Nephron progenitor cell (in vitro differentiated cells): ENCODE measurements around the gene PCA3.

Experiments
- DNase-seq: peaks from one replicate; pipeline ENCODE4 v3.0.0; 2021
- H3K27ac Mint-ChIP-seq: 2 replicates; pipeline ENCODE4 v1.8.0; 2021; ENCODE audit warnings: mild to moderate bottlenecking, moderate library complexity, mixed read lengths
- H3K27me3 Mint-ChIP-seq: 2 replicates; pipeline ENCODE4 v1.8.0; 2021; ENCODE audit warnings: mild to moderate bottlenecking, low read depth, mixed read lengths; ENCODE audit not compliant: poor library complexity
- H3K36me3 Mint-ChIP-seq: 2 replicates; pipeline ENCODE4 v1.8.0; 2021; ENCODE audit warnings: low read depth, mixed read lengths
- H3K4me1 Mint-ChIP-seq: 2 replicates; pipeline ENCODE4 v1.8.0; 2021; ENCODE audit warnings: mixed read lengths
- H3K4me3 Mint-ChIP-seq: 2 replicates; pipeline ENCODE4 v1.8.0; 2021; ENCODE audit warnings: mild to moderate bottlenecking, moderate library complexity, mixed read lengths
- H3K9me3 Mint-ChIP-seq: 2 replicates; pipeline ENCODE4 v1.8.0; 2021; ENCODE audit warnings: mild to moderate bottlenecking, moderate library complexity, mixed read lengths
- TF ChIP-seq, protein P1 (sequence below): fragments of 200-600 bp; sonication (generic); IDR thresholded peaks from 2 replicates; pipeline ENCODE4 v1.5.0; 2021; ENCODE audit warnings: antibody characterized with exemption

PCA3 gene

GRCh38 chr9:76725011-76725546, 39.2 kb upstream of the PCA3 start:
- Mint-ChIP-seq H3K36me3 (no peaks in the 10 kb centered on the region), H3K4me3 (no peak overlapping the region), H3K9me3 (no peaks in the 10 kb centered on the region), H3K27ac (no peak overlapping the region), H3K27me3 (no peaks in the 10 kb centered on the region), H3K4me1 (peaks cover 16% of the 10 kb centered on the region)
- DNase-seq, result no peak
- TF ChIP-seq, protein P1, sequence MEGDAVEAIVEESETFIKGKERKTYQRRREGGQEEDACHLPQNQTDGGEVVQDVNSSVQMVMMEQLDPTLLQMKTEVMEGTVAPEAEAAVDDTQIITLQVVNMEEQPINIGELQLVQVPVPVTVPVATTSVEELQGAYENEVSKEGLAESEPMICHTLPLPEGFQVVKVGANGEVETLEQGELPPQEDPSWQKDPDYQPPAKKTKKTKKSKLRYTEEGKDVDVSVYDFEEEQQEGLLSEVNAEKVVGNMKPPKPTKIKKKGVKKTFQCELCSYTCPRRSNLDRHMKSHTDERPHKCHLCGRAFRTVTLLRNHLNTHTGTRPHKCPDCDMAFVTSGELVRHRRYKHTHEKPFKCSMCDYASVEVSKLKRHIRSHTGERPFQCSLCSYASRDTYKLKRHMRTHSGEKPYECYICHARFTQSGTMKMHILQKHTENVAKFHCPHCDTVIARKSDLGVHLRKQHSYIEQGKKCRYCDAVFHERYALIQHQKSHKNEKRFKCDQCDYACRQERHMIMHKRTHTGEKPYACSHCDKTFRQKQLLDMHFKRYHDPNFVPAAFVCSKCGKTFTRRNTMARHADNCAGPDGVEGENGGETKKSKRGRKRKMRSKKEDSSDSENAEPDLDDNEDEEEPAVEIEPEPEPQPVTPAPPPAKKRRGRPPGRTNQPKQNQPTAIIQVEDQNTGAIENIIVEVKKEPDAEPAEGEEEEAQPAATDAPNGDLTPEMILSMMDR, result no peak

GRCh38 chr9:76725885-76726284, 38.4 kb upstream of the PCA3 start:
- no peak for DNase-seq
- Mint-ChIP-seq H3K36me3 (no peaks in the 10 kb centered on the region), H3K9me3 (no peaks in the 10 kb centered on the region), H3K4me1 (peaks cover 16% of the 10 kb centered on the region), H3K4me3 (no peak overlapping the region), H3K27ac (no peak overlapping the region), H3K27me3 (no peaks in the 10 kb centered on the region)
- TF ChIP-seq, protein P1, result no peak

DNA sequence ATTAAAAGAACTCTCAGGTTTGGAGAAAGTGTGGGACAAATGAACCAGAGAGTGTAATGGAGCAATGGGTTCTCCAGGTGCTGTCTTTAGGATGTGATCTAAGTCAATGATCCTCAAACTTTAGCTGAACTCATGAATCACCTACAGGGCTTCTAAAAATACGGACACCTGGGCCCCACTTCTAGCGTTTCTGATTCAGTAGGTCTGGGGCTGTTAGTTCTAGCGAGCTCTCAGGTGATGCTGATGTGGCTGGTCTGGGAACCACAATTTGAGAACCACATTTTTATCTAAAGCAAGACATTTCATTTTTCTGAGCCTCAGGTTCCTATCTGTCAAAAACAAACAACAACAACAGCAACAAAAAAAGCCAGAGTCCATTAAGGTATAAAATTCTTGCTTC, 35.1 kb upstream of the PCA3 start:
- no peak for DNase-seq
- Mint-ChIP-seq H3K27ac (no peak overlapping the region), H3K4me1 (peaks cover 25% of the 10 kb centered on the region), H3K27me3 (no peaks in the 10 kb centered on the region), H3K4me3 (no peak overlapping the region), H3K36me3 (no peaks in the 10 kb centered on the region), H3K9me3 (no peaks in the 10 kb centered on the region)
- TF ChIP-seq, protein P1, result no peak

DNA sequence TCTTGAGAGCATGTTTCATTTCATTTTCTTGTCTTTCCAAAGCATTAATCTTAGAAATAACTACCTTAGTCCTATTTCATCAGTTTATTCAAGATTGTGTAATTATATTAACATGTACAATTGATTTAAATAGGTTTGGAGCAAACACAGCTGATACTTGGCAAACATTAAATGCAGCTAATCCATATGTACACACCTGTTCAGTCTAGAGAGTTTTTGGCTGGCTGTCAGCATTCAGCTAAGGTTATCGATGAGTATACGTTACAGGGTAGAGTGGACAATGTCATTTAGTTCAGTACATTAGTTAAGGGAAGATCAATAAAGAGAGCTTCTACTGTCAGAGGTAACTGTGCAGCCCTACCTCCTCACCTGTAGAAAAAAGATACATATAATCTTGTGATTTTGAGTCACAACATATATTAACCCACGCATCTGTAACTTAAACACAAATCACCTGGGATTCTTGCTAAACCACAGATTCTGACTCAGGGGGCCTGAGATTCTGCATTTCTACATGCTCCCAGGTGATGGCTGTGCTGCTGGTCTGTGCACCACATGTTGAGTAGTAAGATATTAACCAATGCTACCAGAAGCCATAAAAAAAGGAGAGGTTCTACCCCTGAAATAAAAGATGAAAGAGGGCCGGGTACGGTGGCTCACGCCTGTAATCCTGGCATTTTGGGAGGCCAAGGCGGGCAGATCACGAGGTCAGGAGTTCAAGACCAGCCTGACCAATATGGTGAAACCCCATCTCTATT, 34.1 kb upstream of the PCA3 start:
- Mint-ChIP-seq H3K27ac (no peak overlapping the region), H3K36me3 (no peaks in the 10 kb centered on the region), H3K9me3 (no peaks in the 10 kb centered on the region), H3K4me3 (no peak overlapping the region), H3K27me3 (no peaks in the 10 kb centered on the region), H3K4me1 (peaks cover 21% of the 10 kb centered on the region)
- DNase-seq, result no peak
- TF ChIP-seq, protein P1, result no peak

GRCh38 chr9:76730801-76731200, 33.4 kb upstream of the PCA3 start:
- Mint-ChIP-seq H3K9me3 (no peaks in the 10 kb centered on the region), H3K27me3 (no peaks in the 10 kb centered on the region), H3K4me3 (no peak overlapping the region), H3K4me1 (peaks cover 15% of the 10 kb centered on the region), H3K36me3 (no peaks in the 10 kb centered on the region), H3K27ac (no peak overlapping the region)
- TF ChIP-seq, protein P1, result no peak
- DNase-seq, result no peak
